Activated CD8-positive, alpha-beta memory T cell treated with anti-CD3 and anti-CD28 coated beads, Interleukin-2, amount 50 U/mL, for 24 hours (primary cell): Measurements from ENCODE around the gene ACTL6B.

Experiments
- DNase-seq: peaks from one replicate; pipeline ENCODE4 v3.0.0-alpha.2; 2020; ENCODE audit errors: extremely low read depth

The ACTL6B gene

GRCh38 chr7:100600730-100601038 is 55.6 kb downstream of the ACTL6B start:
- no peak for DNase-seq

- no peak for DNase-seq
These were observed 56.1 kb downstream of the ACTL6B start for GRCh38 chr7:100599911-100600729.

GRCh38 chr7:100598425-100598824 is 57.8 kb downstream of the ACTL6B start:
- DNase-seq, result no peak

- DNase-seq, result no peak
These were observed 61.1 kb downstream of the ACTL6B start for GRCh38 chr7:100595188-100595587.
